ENCODE measurements around the gene ATP23. TPM values are rescaled to one million over a fixed set of nuclear protein-coding genes. Genes with fewer than 3 reads are reported as not detected.

ATP23 gene
- polyA plus RNA-seq, 2 of the 4 experiments (the other 2 are of a cell fraction): 7.5 to 13.4 TPM

GRCh38 chr12:57992001-57992400, 50.6 kb downstream of the ATP23 start (continued):
- TF ChIP-seq PHF8 (IDR thresholded peaks at IDR 0.05; ENCODE audit: borderline replicate concordance, low read depth) (no peak), RARB (CRISPR knock-in tag; IDR thresholded peaks at IDR 0.05) (no peak)

GRCh38 chr12:57993030-57993429, 51.7 kb downstream of the ATP23 start:
- Histone ChIP-seq H3K4me3 (no peak overlapping the region), H3K9me3 (peaks cover 29% of the 10 kb centered on the region), H3K4me1 (no peaks in the 10 kb centered on the region), H3K27ac (no peak overlapping the region), H3K4me2 (no peak overlapping the region)
- ChIA-PET POLR2A (no interaction called here), CTCF (interaction anchor here (0.8 to 3.8 kb wide), 6 partner anchors 10 to 1814 kb away, joined by 3 to 21 read pairs (median 4); no protein-coding TSS in a partner anchor)
- peak in 1 of 2 experiments; percentile 38; a peak in 2 of 6 replicates for ATAC-seq
- DNase-seq (ENCODE audit: low read depth in 1 of 2, low spot score in 1 of 2): peak in 1 of 2 experiments; percentile 10
- no peak for FAIRE-seq
- TF ChIP-seq E2F6 (IDR thresholded peaks at IDR 0.05; ENCODE audit: borderline replicate concordance, low read depth) (no peak), EP300 (IDR thresholded peaks at IDR 0.05) (no peak), RCOR1 (IDR thresholded peaks at IDR 0.05; ENCODE audit: low read depth, low read length) (no peak), RFX5 (IDR thresholded peaks at IDR 0.05) (no peak), POLR2AphosphoS2 (conservative IDR thresholded peaks at IDR 0.05; ENCODE audit: low read length) (no peak), HES2 (IDR thresholded peaks at IDR 0.05) (no peak), TP53 (CRISPR knock-in tag; IDR thresholded peaks at IDR 0.05) (no peak), RAD21 (conservative IDR thresholded peaks at IDR 0.05 in 1 of 2, IDR thresholded peaks at IDR 0.05 in 1 of 2) (peak; percentile 59 to 62), FOXS1 (CRISPR knock-in tag; IDR thresholded peaks at IDR 0.05) (no peak), FOSL2 (IDR thresholded peaks at IDR 0.05) (no peak), FOSL2 (CRISPR knock-in tag; IDR thresholded peaks at IDR 0.05) (no peak), ELK1 (IDR thresholded peaks at IDR 0.05; ENCODE audit: low read depth, low read length) (no peak), CTCF (IDR thresholded peaks at IDR 0.05) (peak; percentile 46), EHMT2 (IDR thresholded peaks at IDR 0.05; ENCODE audit: low read depth) (no peak), RNF2 (IDR thresholded peaks at IDR 0.05; ENCODE audit: borderline replicate concordance, low read depth) (no peak), POLR2A (IDR thresholded peaks at IDR 0.05; ENCODE audit: low read length) (no peak), SMC3 (IDR thresholded peaks at IDR 0.05) (peak; percentile 46; the same call in 2 of the 3 replicates), MAFK (IDR thresholded peaks at IDR 0.05; ENCODE audit: partially characterized antibody) (no peak), HOXA7 (CRISPR knock-in tag; IDR thresholded peaks at IDR 0.05) (no peak)
- 43% methylated on average over 1 of the region's 1 CpG for WGBS (ENCODE audit: missing lambda C conversion rate)

GRCh38 chr12:57993834-57994233, 52.5 kb downstream of the ATP23 start:
- TF ChIP-seq ZNF302 (CRISPR knock-in tag; IDR thresholded peaks at IDR 0.05) (no peak), CEBPB (IDR thresholded peaks at IDR 0.05) (peak in 1 of 2 experiments; percentile 29; a peak in 1 of 4 replicates), USF2 (IDR thresholded peaks at IDR 0.05) (no peak), ZSCAN20 (CRISPR knock-in tag; IDR thresholded peaks at IDR 0.05) (no peak), CHD4 (IDR thresholded peaks at IDR 0.05; ENCODE audit: borderline replicate concordance) (no peak)
- ChIA-PET CTCF (interaction anchor here (1.4 to 3.8 kb wide), 3 partner anchors 11 to 1813 kb away, joined by 3 to 21 read pairs (median 4); no protein-coding TSS in a partner anchor), POLR2A (no interaction called here)

More at GRCh38 chr12:57993834-57994233, 52.5 kb downstream of the ATP23 start:
- Histone ChIP-seq H3K4me3 (no peak overlapping the region), H3K4me1 (no peaks in the 10 kb centered on the region), H3K27ac (no peak overlapping the region), H3K4me2 (no peak overlapping the region), H3K9me3 (peaks cover 33% of the 10 kb centered on the region)
- FAIRE-seq (no peak), ATAC-seq (no peak), DNase-seq (ENCODE audit: low read depth in 1 of 2, low spot score in 1 of 2) (no peak)
- 38% methylated on average over 3 of the region's 3 CpGs for WGBS (ENCODE audit: missing lambda C conversion rate)

All from A549 (cell line).